HCT116 (cell line): ENCODE data around the gene RGCC. TPM values are rescaled to one million over a fixed set of nuclear protein-coding genes. Genes with fewer than 3 reads are reported as not detected.

Experiments used
- ATAC-seq: fragments of 200-7000 bp; cut with Tn5 transposase; 2 replicates; pipeline ENCODE4 v1.9.1; 2020; ENCODE audit warnings: mild to moderate bottlenecking, moderate library complexity
- BruUV-seq: library from RNA; stranded (reverse); fragments of 400-500 nt; replicated peaks from 2 replicates; lab custom pipeline; 2021; lab: Mats Ljungman, UMichigan
- CTCF ChIA-PET: fragments of 300-600 bp; sonication (Branson Sonifier 250); formaldehyde crosslinking; loops from one replicate; lab custom pipeline; 2021; ENCODE audit warnings: antibody characterized with exemption; lab: Charles Lee
- POLR2A ChIA-PET: fragments of 300-600, 350-600 bp; sonication (Branson Sonifier 250); formaldehyde crosslinking; loops from one replicate; lab custom pipeline; 2021; ENCODE audit warnings: antibody characterized with exemption; lab: Charles Lee
- RAD21 ChIA-PET, 2 experiments: fragments of 300-600 bp; sonication (Branson Sonifier 250); formaldehyde crosslinking; loops; one replicate each; lab custom pipeline; 2023; ENCODE audit warnings: low total read pairs in 2 of 2; ENCODE audit not compliant: uncharacterized antibody in 2 of 2, unreplicated experiment in 2 of 2, low non-redundant PET in 1 of 2; lab: Charles Lee
- DNase-seq: peaks from one replicate; pipeline ENCODE4 v3.0.0-alpha.2; 2010; ENCODE audit warnings: low read depth, low spot score
- H2AFZ ChIP-seq: fragments of 200-600 bp; shearing (Covaris generic), sonication (generic); 2 replicates; pipeline ENCODE4 v1.6.1; 2017; ENCODE audit warnings: low read depth, mixed run types, mixed read lengths, antibody characterized with exemption, low read length; ENCODE audit not compliant: poor library complexity, severe bottlenecking
- H3K27ac ChIP-seq: 2 replicates; pipeline ENCODE4 v1.5.1; 2012; ENCODE audit warnings: low read depth, low read length
- H3K27me3 ChIP-seq: fragments of 200-600 bp; sonication (generic); 2 replicates; pipeline ENCODE4 v1.6.1; 2016; ENCODE audit warnings: mixed run types, low read length, mixed read lengths; ENCODE audit not compliant: insufficient read depth
- H3K36me3 ChIP-seq, 2 experiments: fragments of 200-500 bp in 1 of 2; fragments of 200-600 bp in 1 of 2; sonication (Bioruptor generic) in 1 of 2; sonication (generic) in 1 of 2; 2 replicates each; pipeline versions ENCODE4 v1.5.1 to v1.6.1; 2014 to 2016; ENCODE audit warnings: low read length in 2 of 2, inconsistent platforms in 1 of 2, mixed read lengths in 1 of 2, mixed run types in 1 of 2; ENCODE audit not compliant: insufficient read depth in 2 of 2, control insufficient read depth in 1 of 2
- H3K4me1 ChIP-seq, 2 experiments: fragments of 200-600 bp in 1 of 2; sonication (generic) in 1 of 2; 2 replicates each; pipeline versions ENCODE4 v1.5.1 to v1.6.1; 2012 to 2017; ENCODE audit warnings: low read length in 2 of 2, inconsistent platforms in 1 of 2, mild to moderate bottlenecking in 1 of 2, mixed read lengths in 1 of 2, mixed run types in 1 of 2, moderate library complexity in 1 of 2; ENCODE audit not compliant: insufficient read depth in 2 of 2, control insufficient read depth in 1 of 2
- H3K4me2 ChIP-seq: fragments of 200-600 bp; sonication (generic); 2 replicates; pipeline ENCODE4 v1.6.1; 2017; ENCODE audit warnings: mixed run types, low read length, mixed read lengths
- H3K4me3 ChIP-seq, 2 experiments: fragments of 200-600 bp in 1 of 2; sonication (generic) in 1 of 2; replicated peaks in 1 of 2; 2 replicates each; pipeline ENCODE4 v1.5.1; 2011 to 2016; ENCODE audit warnings: low read length in 2 of 2, control low read depth in 1 of 2, low read depth in 1 of 2, mild to moderate bottlenecking in 1 of 2, mixed read lengths in 1 of 2, mixed run types in 1 of 2
- H3K79me2 ChIP-seq: fragments of 200-600 bp; sonication (generic); 2 replicates; pipeline ENCODE4 v1.6.1; 2017; ENCODE audit warnings: mild to moderate bottlenecking, mixed run types, low read length, moderate library complexity, mixed read lengths; ENCODE audit not compliant: insufficient read depth
- H3K9ac ChIP-seq: fragments of 200-600 bp; sonication (generic); 2 replicates; pipeline ENCODE4 v1.6.1; 2016; ENCODE audit warnings: low read length, mixed read lengths
- H3K9me2 ChIP-seq: fragments of 200-600 bp; sonication (generic), shearing (Covaris generic); 2 replicates; pipeline ENCODE4 v1.6.1; 2017; ENCODE audit warnings: mixed run types, mild to moderate bottlenecking, moderate library complexity; ENCODE audit not compliant: insufficient read depth
- H3K9me3 ChIP-seq, 2 experiments: fragments of 200-500 bp in 1 of 2; fragments of 200-600 bp in 1 of 2; sonication (Bioruptor generic) in 1 of 2; sonication (generic) in 1 of 2; 2 replicates each; pipeline ENCODE4 v1.6.1; 2014 to 2017; ENCODE audit warnings: low read length in 2 of 2, mixed read lengths in 2 of 2, inconsistent platforms in 1 of 2, low read depth in 1 of 2, mild to moderate bottlenecking in 1 of 2, mixed run types in 1 of 2, moderate library complexity in 1 of 2; ENCODE audit not compliant: control insufficient read depth in 1 of 2, insufficient read depth in 1 of 2
- H4K20me1 ChIP-seq: fragments of 200-600 bp; sonication (generic), shearing (Covaris generic); 2 replicates; pipeline ENCODE4 v1.6.1; 2017; ENCODE audit warnings: mixed run types, mild to moderate bottlenecking, moderate library complexity; ENCODE audit not compliant: insufficient read depth
- CTCF ChIP-seq, 3 experiments: fragments of 200-600 bp in 1 of 3; sonication (generic) in 1 of 3; IDR thresholded peaks in 2 of 3; conservative IDR thresholded peaks in 1 of 3; 2 replicates each; pipeline ENCODE4 v1.5.1; 2012 to 2017; ENCODE audit warnings: low read depth in 2 of 3, low read length in 2 of 3, antibody characterized with exemption in 1 of 3, borderline replicate concordance in 1 of 3, control low read depth in 1 of 3, mild to moderate bottlenecking in 1 of 3, mixed read lengths in 1 of 3, mixed run types in 1 of 3, moderate library complexity in 1 of 3; ENCODE audit not compliant: insufficient read depth in 1 of 3
- EGR1 ChIP-seq: IDR thresholded peaks from 2 replicates; pipeline ENCODE4 v1.6.1; 2012; ENCODE audit warnings: low read depth
- ELF1 ChIP-seq: IDR thresholded peaks from 2 replicates; pipeline ENCODE4 v1.6.1; 2012; ENCODE audit warnings: low read depth, borderline replicate concordance
- EZH2phosphoT487 ChIP-seq: fragments of 200-600 bp; IDR thresholded peaks from 2 replicates; pipeline ENCODE4 v1.6.1; 2018; ENCODE audit warnings: antibody characterized with exemption, borderline replicate concordance
- FOSL1 ChIP-seq: IDR thresholded peaks from 2 replicates; pipeline ENCODE4 v1.6.1; 2012; ENCODE audit warnings: low read depth
- JUND ChIP-seq: IDR thresholded peaks from 2 replicates; pipeline ENCODE4 v1.6.1; 2012
- SP1 ChIP-seq: IDR thresholded peaks from 2 replicates; pipeline ENCODE4 v1.6.1; 2012; ENCODE audit warnings: low read depth
- TCF7L2 ChIP-seq: IDR thresholded peaks from 2 replicates; pipeline ENCODE4 v1.7.0; 2011; ENCODE audit warnings: borderline replicate concordance, inconsistent platforms; ENCODE audit not compliant: insufficient read depth, insufficient read length; ENCODE audit errors: extremely low read depth
- intact Hi-C: fragments of 100-400 bp; cut with micrococcal nuclease; formaldehyde crosslinking; loops from 2 replicates; pipeline ENCODE4 v1.10.0; 2022
- total RNA-seq: library from RNA; stranded (reverse); gene quantifications from one replicate; pipeline ENCODE4 v1.2.1, GENCODE V29; 2021; ENCODE audit not compliant: unreplicated experiment
- TF ChIP-seq, protein P1 (sequence below): IDR thresholded peaks from 2 replicates; pipeline ENCODE4 v1.6.1; 2012
- TF ChIP-seq, protein P2 (sequence below): IDR thresholded peaks from 2 replicates; pipeline ENCODE4 v1.6.1; 2011; ENCODE audit warnings: mild to moderate bottlenecking, low read length, moderate library complexity; ENCODE audit not compliant: insufficient replicate concordance; ENCODE audit errors: extremely low read depth

RGCC gene
- total RNA-seq, 1 experiment from 2014 or later: 3.2 TPM

- H3K9ac ChIP-seq: no peak overlapping the region
- intact Hi-C loops: no loop called here
- no TSS peak for BruUV-seq
- H2AFZ ChIP-seq: no peak overlapping the region
- H3K79me2 ChIP-seq: no peaks in the 10 kb centered on the region
- no peak overlapping the region for H3K4me3 ChIP-seq
- H3K9me2 ChIP-seq: no peaks in the 10 kb centered on the region
- RAD21 ChIA-PET: no interaction called here
- no peak for ATAC-seq
- no peak overlapping the region for H3K27ac ChIP-seq
- no peaks in the 10 kb centered on the region for H4K20me1 ChIP-seq
- H3K27me3 ChIP-seq: no peaks in the 10 kb centered on the region
- no peaks in the 10 kb centered on the region for H3K9me3 ChIP-seq
- TF ChIP-seq, protein P1, sequence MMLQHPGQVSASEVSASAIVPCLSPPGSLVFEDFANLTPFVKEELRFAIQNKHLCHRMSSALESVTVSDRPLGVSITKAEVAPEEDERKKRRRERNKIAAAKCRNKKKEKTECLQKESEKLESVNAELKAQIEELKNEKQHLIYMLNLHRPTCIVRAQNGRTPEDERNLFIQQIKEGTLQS: no peak
- no peak for TF ChIP-seq EGR1
- no peak for TF ChIP-seq JUND
- TF ChIP-seq EZH2phosphoT487: no peak
- no peak for TF ChIP-seq FOSL1
- no peak for TF ChIP-seq CTCF (IDR thresholded peaks at IDR 0.05 in 2 of 3, conservative IDR thresholded peaks at IDR 0.05 in 1 of 3; ENCODE audit: borderline replicate concordance in 1 of 3, insufficient read depth in 1 of 3, low read depth in 2 of 3, low read length in 2 of 3)
- TF ChIP-seq, all 23 proteins: peak for 0
- Histone ChIP-seq H3K4me1 (no peaks in the 10 kb centered on the region), H3K4me2 (no peak overlapping the region), H3K36me3 (no peaks in the 10 kb centered on the region)
- ChIA-PET CTCF (no interaction called here), POLR2A (no interaction called here)
- no peak for DNase-seq
Measured at GRCh38 chr13:41491436-41491835, 34.1 kb downstream of the RGCC start.

DNA sequence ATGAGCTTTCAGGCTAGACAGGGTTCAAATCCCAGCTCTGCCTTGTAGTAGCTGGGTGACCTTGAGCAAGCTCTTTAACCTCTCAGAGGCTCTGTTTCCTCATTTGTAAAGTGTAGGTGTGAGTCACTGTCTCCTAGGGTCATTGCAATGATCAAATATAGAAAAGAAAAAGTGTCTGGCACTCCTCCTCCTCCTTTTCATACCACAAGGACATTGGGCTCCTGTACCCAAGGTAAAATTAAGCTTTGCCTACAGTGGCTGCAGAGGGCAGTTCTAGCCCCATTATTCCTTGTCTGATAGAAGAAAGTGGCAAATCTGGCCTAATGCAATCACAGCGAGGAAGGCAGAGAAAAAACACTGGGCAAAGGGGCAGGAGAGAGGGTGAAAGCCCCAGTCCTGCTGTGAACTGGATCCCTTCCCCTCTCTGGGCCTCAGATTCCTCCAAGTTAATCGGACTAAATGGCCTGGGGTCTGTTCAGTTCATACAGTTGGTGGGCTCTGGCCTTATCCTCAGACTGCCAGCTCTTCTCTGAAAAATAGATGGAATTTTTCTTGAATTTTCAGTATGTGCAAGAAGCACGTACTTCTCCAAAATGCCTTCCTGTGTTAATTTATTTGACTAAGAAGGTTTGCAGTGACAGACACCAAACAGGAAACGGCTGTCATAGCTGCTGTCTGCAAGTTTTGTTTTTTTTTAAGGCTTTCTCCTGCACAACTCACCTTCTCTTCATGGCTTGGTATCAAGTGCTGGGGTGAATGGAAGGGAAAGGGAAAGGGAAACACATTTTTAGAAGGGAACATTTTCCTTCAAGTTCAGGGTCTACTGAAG, 35.3 kb downstream of the RGCC start:
- Histone ChIP-seq H3K4me1 (no peaks in the 10 kb centered on the region), H2AFZ (no peak overlapping the region), H3K27me3 (no peaks in the 10 kb centered on the region), H3K9ac (no peak overlapping the region), H3K79me2 (no peaks in the 10 kb centered on the region), H3K4me3 (no peak overlapping the region), H4K20me1 (no peaks in the 10 kb centered on the region), H3K4me2 (no peak overlapping the region), H3K36me3 (no peaks in the 10 kb centered on the region), H3K9me3 (no peaks in the 10 kb centered on the region), H3K27ac (no peak overlapping the region), H3K9me2 (no peaks in the 10 kb centered on the region)
- BruUV-seq: no TSS peak
- TF ChIP-seq SP1: no peak
- TF ChIP-seq, protein P2, sequence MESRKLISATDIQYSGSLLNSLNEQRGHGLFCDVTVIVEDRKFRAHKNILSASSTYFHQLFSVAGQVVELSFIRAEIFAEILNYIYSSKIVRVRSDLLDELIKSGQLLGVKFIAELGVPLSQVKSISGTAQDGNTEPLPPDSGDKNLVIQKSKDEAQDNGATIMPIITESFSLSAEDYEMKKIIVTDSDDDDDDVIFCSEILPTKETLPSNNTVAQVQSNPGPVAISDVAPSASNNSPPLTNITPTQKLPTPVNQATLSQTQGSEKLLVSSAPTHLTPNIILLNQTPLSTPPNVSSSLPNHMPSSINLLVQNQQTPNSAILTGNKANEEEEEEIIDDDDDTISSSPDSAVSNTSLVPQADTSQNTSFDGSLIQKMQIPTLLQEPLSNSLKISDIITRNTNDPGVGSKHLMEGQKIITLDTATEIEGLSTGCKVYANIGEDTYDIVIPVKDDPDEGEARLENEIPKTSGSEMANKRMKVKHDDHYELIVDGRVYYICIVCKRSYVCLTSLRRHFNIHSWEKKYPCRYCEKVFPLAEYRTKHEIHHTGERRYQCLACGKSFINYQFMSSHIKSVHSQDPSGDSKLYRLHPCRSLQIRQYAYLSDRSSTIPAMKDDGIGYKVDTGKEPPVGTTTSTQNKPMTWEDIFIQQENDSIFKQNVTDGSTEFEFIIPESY: no peak
- TF ChIP-seq TCF7L2: no peak
- no peak for TF ChIP-seq JUND
- TF ChIP-seq FOSL1: no peak
- no peak for TF ChIP-seq ELF1
- CTCF ChIA-PET: no interaction called here
- POLR2A ChIA-PET: no interaction called here
- DNase-seq (no peak), ATAC-seq (no peak)
- intact Hi-C loops: no loop called here
- RAD21 ChIA-PET: no interaction called here
